GM18498 (cell line): ENCODE data around the gene OCLN.
"Not testable (repeated sequence)": the region's sequence is repeated elsewhere in the genome, so short reads cannot be mapped to it uniquely, and the experiment has no call there.

ENCODE experiments used
- ATAC-seq: cut with Tn5 transposase; IDR thresholded peaks from one replicate; pipeline ENCODE4 v1.9.1; 2021; ENCODE audit warnings: mild to moderate bottlenecking, moderate library complexity; ENCODE audit not compliant: unreplicated experiment

OCLN gene

GRCh38 chr5:69527128-69527770 is 34.7 kb downstream of the OCLN start:
- ATAC-seq: no peak

GRCh38 chr5:69528035-69528434 is 35.4 kb downstream of the OCLN start:
- ATAC-seq: no peak

DNA sequence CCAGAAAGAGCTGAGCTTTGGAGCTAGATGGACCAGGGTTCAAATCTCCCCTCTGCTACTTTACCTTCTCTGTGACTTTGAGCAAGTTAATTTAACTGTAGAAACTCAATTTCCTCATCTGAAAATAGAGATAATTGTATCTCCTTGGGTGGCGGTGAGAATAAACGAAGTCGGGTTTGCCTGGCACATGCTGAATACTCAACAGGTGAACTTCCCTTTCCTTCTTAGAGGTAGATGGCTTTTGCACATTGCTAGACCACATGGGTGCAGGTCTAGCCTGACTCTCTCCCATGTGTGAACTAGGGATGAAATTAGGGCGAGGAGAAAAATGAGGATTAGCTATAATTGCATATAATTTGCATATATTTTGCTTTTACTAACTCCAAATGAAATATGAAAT is 36.0 kb downstream of the OCLN start:
- ATAC-seq: no peak

- ATAC-seq: no peak
Observed at GRCh38 chr5:69530561-69531405, 38.2 kb downstream of the OCLN start.

DNA sequence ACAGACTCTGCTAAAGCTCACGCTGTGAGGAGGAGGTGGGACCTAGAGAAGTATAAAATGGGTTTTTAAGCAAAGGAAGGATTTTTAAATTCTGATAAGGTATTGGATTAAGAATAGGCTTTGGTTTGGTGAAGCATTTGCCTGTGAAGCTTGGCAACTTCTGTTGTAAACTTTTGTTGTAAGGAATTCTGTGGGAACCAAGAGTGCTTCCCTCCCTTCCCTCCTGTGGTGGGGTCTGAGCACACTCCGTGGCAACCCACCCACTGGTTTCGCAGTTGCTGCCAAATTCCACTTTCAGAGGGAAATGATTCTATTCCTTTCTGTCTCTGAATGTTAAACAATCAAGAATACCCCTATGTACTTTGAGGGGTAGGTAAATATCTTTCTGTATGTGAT is 38.8 kb downstream of the OCLN start:
- no peak for ATAC-seq

GRCh38 chr5:69537911-69538310 is 45.3 kb downstream of the OCLN start:
- not testable (repeated sequence) for ATAC-seq

- ATAC-seq: not testable (repeated sequence)
Observed at GRCh38 chr5:69538735-69539134, 46.1 kb downstream of the OCLN start.

- ATAC-seq: not testable (repeated sequence)
Observed at GRCh38 chr5:69541347-69541746, 48.8 kb downstream of the OCLN start.

DNA sequence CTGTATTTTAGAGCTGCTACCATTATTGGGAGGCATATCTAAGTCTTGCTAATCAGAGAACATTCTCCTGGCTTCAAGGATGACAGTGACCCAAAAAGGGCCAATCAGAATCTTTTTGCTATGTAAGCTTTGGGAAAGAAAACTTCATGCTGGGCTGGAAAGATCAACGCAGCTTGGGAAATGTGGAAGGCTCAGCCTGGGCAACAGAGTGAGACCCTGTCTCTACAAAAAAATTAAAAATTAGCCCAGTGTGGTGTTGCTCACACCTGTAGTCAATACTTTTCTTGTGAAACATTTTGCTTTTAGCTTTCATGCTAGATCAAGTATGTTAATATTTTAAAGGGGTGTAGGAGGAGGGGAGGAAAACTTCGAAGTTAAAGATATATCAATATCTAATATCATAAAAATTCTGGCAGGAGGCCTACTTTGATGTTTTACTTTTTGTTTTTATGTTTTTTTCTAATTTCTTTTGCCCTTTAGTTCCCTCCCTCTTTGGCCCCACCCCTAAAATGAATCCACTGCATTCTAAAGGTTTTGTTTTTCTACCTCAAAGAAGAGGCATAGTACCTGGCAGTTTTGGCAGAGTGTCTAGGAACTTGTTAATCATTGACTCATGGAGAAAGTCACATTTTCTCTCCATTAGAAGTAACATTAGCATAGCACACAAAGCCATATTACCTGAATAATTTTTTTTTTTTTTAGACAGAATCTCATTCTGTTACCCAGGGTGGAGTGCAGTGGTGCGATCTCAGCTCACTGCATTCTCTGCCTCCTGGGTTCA is 50.4 kb downstream of the OCLN start:
- ATAC-seq: not testable (repeated sequence)

- ATAC-seq: not testable (repeated sequence)
Observed at GRCh38 chr5:69544602-69545001, 52.0 kb downstream of the OCLN start.

- ATAC-seq: peak; percentile 98
Observed at GRCh38 chr5:69559908-69560330, 67.3 kb downstream of the OCLN start, which contains the start of gene GTF2H2C. Gene GTF2H2C, plus strand, starts transcription at chr5:69560191. Its CDS starts 4,942 bp downstream, at chr5:69565133.

DNA sequence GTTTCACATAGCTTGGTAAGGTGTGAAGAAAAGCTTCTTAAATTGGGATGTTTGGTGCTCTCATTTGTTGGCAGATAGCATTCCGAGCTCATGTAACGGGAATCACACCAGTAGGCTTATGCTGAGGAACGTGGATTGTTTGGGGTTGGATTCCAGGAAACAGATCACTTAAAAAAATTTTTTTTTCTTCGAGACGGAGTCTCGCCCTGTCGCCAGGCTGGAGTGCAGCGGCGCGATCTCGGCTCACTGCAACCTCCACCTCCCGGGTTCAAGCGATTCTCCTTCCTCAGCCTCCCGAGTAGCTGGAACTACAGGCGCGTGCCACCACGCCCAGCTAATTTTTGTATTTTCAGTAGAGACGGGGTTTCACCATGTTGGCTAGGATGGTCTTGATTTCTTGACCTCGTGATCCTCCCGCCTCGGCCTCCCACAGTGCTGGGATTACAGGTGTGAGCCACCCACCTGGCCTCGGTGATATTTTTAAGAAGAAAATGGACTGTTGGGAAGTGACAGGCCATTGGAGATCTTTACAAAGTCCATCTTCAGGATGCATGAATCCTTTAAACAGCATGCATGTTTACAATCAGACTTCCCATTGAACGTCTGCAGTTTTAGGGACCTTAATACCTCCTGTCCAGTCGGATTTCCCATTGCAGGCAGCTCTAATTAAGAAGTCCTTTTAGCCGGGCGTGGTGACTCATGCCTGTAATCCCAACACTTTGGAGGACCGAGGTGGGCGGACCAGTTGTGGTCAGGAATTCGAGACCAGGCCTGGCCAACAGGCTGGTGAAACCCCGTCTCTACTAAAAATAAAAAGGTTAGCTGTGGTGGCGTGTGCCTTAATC is 68.2 kb downstream of the OCLN start:
- ATAC-seq: not testable (repeated sequence)

DNA sequence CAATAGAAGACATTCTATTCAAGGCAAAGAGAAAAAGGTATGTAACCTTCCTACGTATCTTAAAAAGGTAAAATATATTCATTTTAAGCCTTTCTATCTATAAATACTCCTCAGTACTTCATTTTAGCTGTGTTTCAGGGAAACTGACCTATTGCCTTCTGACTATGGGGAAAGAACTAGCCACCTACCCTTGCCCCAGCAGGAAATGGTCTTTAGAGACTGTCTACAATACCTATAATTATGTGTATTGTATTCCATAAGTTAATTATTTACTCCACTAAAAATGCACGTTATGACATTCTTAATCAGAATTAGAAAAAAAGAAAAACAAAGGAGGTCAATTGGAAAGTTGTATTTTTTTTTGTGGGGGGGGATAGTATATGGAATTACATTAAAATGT is 73.6 kb downstream of the OCLN start:
- ATAC-seq: not testable (repeated sequence)

DNA sequence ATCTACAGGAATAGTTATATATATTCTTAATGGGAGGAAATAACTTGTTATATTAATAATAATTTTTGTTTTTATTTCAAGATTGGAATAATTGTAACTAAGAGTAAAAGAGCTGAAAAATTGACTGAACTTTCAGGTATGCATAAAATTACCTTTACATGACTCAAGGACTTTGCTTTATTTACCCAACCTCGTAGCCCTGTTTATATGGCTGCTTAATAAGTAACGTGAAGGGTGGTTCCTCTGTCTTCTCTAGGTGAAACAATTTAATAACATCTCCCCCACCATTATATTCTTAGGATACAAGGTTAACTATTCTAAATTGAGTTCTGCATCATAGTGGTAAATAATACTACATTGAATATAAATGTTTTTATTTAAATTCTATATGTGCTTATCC is 75.5 kb downstream of the OCLN start:
- not testable (repeated sequence) for ATAC-seq

DNA sequence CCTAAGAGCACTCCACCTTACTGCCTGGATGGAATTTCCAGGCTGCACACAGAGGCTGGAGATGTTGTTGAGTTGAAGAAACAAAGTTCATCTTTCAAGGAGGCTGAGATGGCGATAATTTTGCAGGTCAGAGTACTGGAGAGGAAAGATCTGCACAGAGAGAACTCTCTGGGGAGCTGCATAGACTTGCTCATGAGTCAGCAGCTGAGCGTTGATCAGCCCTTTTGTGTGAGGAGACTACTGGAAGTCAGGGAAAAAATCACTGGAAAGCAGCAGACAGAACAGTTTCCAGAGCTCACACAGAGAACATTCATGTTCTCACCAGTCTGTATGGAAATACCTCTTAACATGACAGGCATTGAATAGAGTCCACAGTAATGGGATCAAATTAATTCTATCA is 90.8 kb downstream of the OCLN start:
- ATAC-seq: not testable (repeated sequence)

- not testable (repeated sequence) for ATAC-seq
Observed at GRCh38 chr5:69596114-69596840, 103.7 kb downstream of the OCLN start.

DNA sequence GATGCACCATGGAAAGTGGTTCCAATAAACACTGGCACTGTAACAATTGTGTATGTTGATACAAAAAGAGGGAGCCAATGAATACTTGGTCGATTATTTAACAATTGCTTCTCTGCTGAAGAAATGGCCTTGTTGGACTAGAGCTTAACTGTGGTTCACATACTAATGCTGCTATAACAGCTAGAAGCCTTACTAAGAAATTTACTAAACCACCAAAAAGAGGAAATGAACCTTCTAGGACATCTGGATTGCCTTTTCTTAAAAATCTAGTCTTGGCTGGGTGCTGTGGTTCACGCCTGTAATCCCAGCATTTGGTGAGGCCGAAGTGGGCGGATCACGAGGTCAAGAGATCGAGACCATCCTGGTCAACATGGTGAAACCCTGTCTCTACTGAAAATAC is 109.4 kb downstream of the OCLN start:
- ATAC-seq: peak; percentile 82

DNA sequence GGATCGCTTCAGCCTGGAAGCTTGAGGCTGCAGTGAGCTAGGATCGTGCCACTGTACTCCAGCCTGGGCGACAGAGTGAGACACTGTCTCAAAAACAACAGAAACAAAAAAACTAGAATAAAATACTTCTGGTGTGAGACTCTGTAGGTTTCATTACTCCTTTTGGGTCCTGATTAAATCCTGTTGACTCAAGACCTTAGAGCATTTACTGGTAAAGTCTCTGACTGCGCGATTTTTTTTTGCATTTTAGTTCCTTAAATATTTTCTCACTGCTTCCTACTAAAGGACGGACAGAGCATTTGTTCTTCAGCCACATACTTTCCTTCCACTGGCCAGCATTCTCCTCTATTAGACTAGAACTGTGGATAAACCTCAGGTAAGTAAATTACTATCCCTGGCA is 114.2 kb downstream of the OCLN start:
- ATAC-seq: not testable (repeated sequence)
